Stimulated activated CD4-positive, alpha-beta T cell treated with anti-CD3 and anti-CD28 coated beads, Interleukin-2, amount 100 ng/mL, for 24 hours (primary cell): ENCODE data around the gene SERINC3.
"Not testable (repeated sequence)": the region's sequence is repeated elsewhere in the genome, so short reads cannot be mapped to it uniquely, and the experiment has no call there.

Experiments
- DNase-seq, 2 donors: peaks; one replicate each; pipeline ENCODE4 v3.0.0-alpha.2; 2020

The SERINC3 gene

DNA sequence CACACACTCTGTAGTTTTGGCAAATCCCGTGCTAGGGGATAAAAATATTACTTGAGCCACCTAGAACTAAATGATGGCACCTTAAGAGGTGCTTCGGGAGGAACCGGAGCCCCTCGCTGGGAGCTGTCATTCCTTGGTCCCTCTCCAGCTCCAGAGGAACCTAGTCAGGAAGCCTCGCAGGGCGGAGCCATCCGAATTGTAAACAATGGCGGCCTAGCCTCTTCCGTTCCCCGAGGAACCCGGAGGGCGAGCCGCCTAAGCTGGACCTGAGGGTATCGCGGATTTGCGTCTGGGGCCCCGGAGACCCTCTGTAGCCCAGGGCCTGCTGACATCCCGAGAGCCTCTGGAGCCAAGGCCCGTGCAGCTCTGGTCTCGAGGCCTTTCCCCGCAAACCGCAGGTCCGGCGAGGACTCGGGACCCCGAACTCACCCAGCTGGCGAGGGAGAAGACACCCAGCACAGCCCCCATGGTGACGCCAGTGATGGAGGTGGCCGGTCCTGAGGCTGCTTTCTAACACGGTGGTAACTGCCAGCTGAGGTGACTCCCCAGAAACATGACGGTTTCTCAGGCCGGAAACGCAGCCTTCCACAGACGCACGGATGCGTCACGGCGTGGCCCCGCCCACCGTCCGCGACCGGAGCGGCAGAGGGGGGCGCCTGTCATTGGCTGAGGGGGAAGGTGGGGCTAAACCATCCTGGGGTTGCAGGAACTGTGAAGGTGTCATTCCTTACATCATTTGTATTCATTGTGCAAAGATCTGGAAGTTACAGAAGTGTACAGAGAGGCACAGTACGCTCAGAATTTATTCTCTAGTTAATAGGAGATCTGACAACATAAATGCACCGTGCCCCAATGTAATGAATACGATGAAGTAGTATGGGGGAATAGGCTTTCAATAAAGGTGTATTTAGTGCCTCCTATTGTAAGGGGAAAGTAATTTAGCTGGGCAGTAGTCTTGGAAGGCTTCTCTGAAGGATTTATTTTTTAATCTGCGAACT is at the start of gene SERINC3:
TSS of gene SERINC3 (minus strand) at position 587 of the 998 bp plus-strand sequence. CDS start at position 468, 119 bp downstream.
- peak; percentile 97 to 98 for DNase-seq

GRCh38 chr20:44571362-44571988 is 49.6 kb upstream of the SERINC3 start:
- DNase-seq, result no peak

GRCh38 chr20:44570367-44570766 is 48.5 kb upstream of the SERINC3 start:
- no peak for DNase-seq

- DNase-seq, result no peak
These were observed 44.9 kb upstream of the SERINC3 start for GRCh38 chr20:44566811-44567210.

- no peak for DNase-seq
These were observed 44.1 kb upstream of the SERINC3 start for GRCh38 chr20:44566018-44566417.

GRCh38 chr20:44561876-44562275 is 40.0 kb upstream of the SERINC3 start:
- no peak for DNase-seq

DNA sequence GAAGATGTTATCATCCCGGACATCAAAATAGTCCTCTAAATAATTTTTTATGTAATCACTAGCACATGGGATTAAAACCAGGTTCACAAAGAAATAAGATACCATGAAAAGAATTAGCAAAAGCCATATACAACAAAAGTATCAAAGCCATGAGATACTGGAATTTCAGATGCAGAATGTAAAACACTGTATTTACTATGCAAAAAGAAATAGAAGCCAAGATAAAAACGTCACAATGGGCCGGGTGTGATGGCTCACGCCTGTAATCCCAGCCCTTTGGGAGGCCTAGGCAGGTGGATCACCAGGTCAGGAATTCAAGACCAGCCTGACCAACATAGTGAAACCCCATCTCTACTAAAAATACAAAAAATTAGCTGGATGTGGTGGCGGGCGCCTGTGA is 38.9 kb upstream of the SERINC3 start:
- not testable (repeated sequence) for DNase-seq

DNA sequence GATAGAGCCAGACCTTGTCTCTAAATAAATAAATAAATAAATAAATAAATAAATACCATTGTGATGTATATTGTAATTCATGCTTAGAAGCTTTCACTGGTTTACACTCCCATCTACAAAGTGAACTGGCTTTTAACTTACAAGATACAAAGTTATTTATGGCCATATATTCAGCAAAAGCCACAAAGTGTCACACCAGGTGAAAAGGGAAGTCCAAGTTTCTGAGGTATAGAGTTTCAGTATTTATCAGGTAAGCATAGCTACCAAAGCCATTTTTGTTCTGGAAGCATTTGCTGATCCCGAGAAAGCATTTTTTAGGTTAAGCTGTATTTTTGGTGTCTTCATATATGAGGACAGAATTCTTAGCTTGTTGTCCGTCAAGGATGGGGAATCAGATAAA is 38.4 kb upstream of the SERINC3 start:
- DNase-seq, result no peak

DNA sequence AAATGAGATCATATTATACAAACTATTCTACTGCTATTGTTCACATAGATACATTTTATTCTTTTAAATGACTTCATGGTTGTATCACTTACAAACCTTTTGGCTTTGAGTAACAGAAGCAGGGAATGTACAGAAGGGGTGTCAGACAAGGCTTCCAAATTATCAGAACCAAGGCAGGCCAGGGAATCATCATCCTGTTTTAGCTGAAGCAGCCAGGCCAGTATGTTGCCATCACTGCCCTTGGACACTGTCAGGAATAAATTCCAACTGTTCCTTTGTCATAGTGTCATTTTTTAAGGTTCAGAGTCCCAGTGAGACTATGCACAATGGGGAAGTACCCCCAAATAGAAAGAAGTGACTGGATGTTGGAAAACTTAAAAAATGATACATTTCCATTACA is 37.4 kb upstream of the SERINC3 start:
- DNase-seq, result no peak

- no peak for DNase-seq
These were observed 31.4 kb upstream of the SERINC3 start for GRCh38 chr20:44552950-44553908.

- DNase-seq, result no peak
These were observed 30.7 kb upstream of the SERINC3 start for GRCh38 chr20:44552568-44552949.

- DNase-seq, result no peak
These were observed 30.2 kb upstream of the SERINC3 start for GRCh38 chr20:44552050-44552449.

- no peak for DNase-seq
These were observed 27.3 kb upstream of the SERINC3 start for GRCh38 chr20:44549123-44549522.

DNA sequence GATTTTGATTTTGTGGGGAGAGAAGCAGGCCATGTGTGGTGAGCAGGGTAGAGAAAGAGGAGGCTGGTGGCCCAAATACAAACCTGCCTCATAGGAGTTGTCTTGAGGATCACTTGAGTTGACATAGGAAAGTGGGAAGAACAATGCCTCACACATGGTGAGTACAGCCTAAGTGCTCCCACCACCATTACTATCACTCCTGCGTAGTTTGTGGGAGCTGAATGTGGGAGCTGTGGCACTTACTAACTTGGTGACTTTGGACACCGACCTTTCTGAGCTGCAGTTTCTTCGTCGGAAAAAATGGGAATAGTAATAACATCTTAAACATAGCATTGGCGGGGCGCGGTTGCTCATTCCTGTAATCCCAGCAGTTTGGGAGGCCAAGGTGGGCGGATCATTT is 25.5 kb upstream of the SERINC3 start:
- DNase-seq, result no peak

- no peak for DNase-seq
These were observed 22.4 kb upstream of the SERINC3 start for GRCh38 chr20:44544263-44544662.

DNA sequence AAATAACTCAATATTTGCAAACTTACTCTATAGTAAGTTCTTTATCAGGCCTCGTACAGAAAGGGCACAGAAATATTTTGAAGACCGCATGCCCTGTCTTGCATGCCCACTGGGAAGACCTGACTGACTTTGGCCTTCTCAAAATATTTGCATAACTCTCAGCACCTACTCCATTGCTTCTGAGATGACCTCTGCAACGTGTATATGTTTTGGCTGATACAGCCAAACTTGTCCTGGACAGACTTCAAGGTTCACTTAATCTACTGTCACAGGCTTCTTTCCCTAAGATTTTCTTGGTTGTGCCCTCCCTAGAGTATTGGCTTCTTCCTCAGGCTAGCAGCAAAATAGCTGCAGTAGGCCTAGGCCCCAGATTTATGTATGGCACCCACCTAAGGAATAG is 21.5 kb upstream of the SERINC3 start:
- DNase-seq, result no peak

DNA sequence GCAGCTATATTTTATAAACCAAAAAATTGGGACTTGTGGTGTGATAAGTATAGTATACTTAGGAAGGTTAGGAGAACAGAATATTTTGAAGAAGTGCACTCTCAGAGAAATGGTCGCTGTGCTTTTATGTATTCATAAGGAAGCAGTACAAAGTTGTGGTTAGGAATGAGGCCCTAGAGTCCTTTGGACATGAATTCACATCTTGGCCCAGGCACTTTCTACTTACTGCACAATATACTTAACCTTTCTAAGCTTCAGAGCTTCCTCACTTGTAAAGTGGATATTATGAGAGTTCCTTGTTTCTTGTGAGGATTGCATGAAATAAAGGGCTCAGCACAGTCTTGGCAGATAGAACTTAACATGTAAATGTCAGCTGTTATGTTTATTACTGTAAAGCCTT is 21.0 kb upstream of the SERINC3 start:
- no peak for DNase-seq

DNA sequence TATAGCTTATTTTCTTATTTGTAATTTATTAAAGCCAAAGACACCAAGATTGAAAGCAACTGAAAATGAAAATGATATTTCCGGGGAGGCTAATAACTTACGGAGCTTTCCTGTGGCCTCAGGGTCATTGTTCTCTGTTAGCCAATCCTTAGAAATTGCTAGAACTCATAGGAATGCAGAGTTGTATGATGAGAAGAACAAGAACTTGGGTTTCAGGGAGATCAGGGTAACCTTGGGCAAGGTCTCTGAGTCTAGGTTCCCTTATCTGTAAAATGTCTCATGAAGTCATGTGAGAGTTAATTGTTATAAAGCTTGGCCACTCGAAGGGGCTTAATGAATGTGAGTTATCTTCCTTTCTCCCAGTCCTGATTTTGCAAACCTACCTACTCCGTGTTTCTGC is 20.1 kb upstream of the SERINC3 start:
- DNase-seq, result no peak

DNA sequence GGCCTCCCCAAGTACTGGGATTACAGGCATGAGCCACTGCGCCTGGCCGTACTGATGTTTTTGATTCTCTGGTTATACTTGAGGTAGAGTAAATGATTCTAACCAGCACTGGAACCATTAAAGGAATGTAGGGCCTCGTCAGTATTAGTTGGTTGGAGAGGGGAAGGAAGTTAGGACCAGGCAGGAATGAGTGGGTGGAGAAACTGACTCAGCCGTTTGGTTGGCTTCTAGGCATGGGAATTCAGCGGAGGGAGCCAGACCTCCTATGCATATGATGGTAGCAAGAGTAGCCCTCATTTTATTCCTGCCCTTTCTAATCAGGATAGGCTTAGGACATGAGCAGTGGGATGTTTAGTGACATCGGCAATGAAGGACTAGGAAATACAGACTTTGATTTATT is 19.0 kb upstream of the SERINC3 start:
- DNase-seq, result no peak

DNA sequence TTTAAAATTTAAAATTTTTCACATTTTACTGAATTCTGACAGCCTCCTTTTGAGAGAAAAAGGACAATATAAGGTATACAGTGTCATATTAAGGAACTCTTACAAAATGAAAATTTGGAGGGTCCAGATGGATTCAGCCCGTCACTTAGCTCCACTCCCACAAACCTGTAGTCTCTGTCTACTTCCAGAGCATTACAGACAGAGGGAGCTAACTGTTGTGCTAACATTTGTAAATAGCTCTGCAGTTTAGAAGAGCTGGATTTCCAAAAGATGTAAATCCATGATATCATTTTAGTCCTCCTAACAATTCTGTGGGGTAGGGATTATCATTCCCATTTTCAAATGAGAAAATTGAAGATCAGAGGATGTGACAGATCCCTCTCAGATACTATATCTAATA is 16.1 kb upstream of the SERINC3 start:
- no peak for DNase-seq

DNA sequence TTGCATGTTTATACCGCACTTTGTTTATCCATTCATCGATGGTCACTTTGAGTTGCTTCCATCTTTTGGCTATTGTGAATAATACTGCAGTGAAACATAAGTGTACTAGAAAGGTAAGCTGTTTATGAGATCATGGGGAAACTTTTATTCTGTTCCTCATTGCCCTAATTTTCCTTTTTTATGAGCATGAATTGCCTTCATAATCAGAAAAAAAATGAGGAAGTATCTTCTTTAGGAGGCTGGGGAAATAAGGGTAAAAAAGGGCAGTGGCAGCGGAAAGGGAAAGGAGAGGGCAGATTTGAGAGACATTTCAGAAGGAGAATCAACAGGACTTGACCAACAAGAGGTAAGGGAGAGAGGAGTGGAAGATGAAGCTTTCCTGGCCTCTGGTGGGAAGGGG is 14.3 kb upstream of the SERINC3 start:
- DNase-seq, result no peak

- no peak for DNase-seq
These were observed 12.1 kb upstream of the SERINC3 start for GRCh38 chr20:44533928-44534327.

GRCh38 chr20:44532981-44533331 is 11.1 kb upstream of the SERINC3 start:
- no peak for DNase-seq
